SK-N-SH treated with all-trans-retinoic acid at 6 μM for 48 hours (cell line): Measurements from ENCODE around the gene PHYKPL.

Experiments used
- ARNTL ChIP-seq: fragments of 450-650 bp; formaldehyde crosslinking; IDR thresholded peaks from 2 replicates; pipeline ENCODE4 v1.5.0; 2020; ENCODE audit warnings: low read depth, mild to moderate bottlenecking, moderate library complexity, borderline replicate concordance
- CSRNP3 ChIP-seq: fragments of 250-450 bp; sonication (Bioruptor Pico); IDR thresholded peaks from 2 replicates; pipeline ENCODE4 v1.5.1; 2021; ENCODE audit warnings: mild to moderate bottlenecking, moderate library complexity
- POU6F1 ChIP-seq: fragments of 250-450 bp; sonication (Bioruptor Pico); IDR thresholded peaks from 2 replicates; pipeline ENCODE4 v1.8.0; 2021; ENCODE audit warnings: low read depth, mild to moderate bottlenecking, moderate library complexity, borderline replicate concordance
- RARB ChIP-seq: fragments of 250-450 bp; sonication (Bioruptor Pico); IDR thresholded peaks from 2 replicates; pipeline ENCODE4 v1.8.0; 2021; ENCODE audit warnings: mild to moderate bottlenecking, moderate library complexity
- SNAI2 ChIP-seq: fragments of 250-450 bp; sonication (Bioruptor Pico); IDR thresholded peaks from 2 replicates; pipeline ENCODE4 v1.5.0; 2020; ENCODE audit warnings: mild to moderate bottlenecking, moderate library complexity
- TOX ChIP-seq: fragments of 250-450 bp; sonication (Bioruptor Pico); IDR thresholded peaks from 2 replicates; pipeline ENCODE4 v1.8.0; 2021; ENCODE audit warnings: mild to moderate bottlenecking, moderate library complexity, borderline replicate concordance
- TSHZ2 ChIP-seq: fragments of 250-450 bp; sonication (Bioruptor Pico); IDR thresholded peaks from 2 replicates; pipeline ENCODE4 v1.5.0; 2020; ENCODE audit warnings: mild to moderate bottlenecking, moderate library complexity
- ZC3H10 ChIP-seq: fragments of 250-450 bp; sonication (Bioruptor Pico); IDR thresholded peaks from 2 replicates; pipeline ENCODE4 v1.5.1; 2021; ENCODE audit warnings: mild to moderate bottlenecking, moderate library complexity
- ZFP30 ChIP-seq: fragments of 450-650 bp; formaldehyde crosslinking; IDR thresholded peaks from 2 replicates; pipeline ENCODE4 v1.5.0; 2022; ENCODE audit warnings: mild to moderate bottlenecking, moderate library complexity
- ZNF70 ChIP-seq: fragments of 450-650 bp; formaldehyde crosslinking; IDR thresholded peaks from 2 replicates; pipeline ENCODE4 v1.5.0; 2020; ENCODE audit warnings: mild to moderate bottlenecking, moderate library complexity
- TF ChIP-seq, protein P1 (sequence below): fragments of 250-450 bp; sonication (Bioruptor Pico); IDR thresholded peaks from 2 replicates; pipeline ENCODE4 v1.8.0; 2020; ENCODE audit warnings: mild to moderate bottlenecking, moderate library complexity, borderline replicate concordance

DNA sequence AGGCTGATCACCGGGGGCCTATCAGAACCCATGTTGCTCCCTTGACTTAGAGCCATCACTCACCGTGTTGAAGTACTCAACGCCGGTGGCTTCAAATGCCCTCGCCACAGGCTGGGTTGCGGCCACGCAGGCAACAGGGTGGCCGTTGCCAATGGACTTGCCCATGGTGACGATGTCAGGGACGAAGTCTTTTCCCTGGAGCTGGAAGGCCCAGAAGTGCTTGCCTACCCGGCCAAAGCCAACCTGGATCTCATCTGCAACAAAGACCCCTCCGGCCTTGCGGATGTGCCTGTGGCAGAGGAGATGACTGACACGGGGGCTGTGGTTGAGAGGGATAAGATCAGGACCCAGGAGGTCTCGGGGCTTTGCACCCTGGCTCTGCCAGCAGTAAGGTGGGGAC, 10.3 kb downstream of the PHYKPL start:
- TF ChIP-seq ARNTL (no peak), ZFP30 (no peak), TOX (CRISPR knock-in tag) (no peak), CSRNP3 (CRISPR knock-in tag) (no peak), POU6F1 (no peak), TSHZ2 (CRISPR knock-in tag) (no peak), ZC3H10 (CRISPR knock-in tag) (no peak), ZNF70 (CRISPR knock-in tag) (no peak), RARB (CRISPR knock-in tag) (no peak), SNAI2 (CRISPR knock-in tag) (no peak)
- TF ChIP-seq, protein P1, sequence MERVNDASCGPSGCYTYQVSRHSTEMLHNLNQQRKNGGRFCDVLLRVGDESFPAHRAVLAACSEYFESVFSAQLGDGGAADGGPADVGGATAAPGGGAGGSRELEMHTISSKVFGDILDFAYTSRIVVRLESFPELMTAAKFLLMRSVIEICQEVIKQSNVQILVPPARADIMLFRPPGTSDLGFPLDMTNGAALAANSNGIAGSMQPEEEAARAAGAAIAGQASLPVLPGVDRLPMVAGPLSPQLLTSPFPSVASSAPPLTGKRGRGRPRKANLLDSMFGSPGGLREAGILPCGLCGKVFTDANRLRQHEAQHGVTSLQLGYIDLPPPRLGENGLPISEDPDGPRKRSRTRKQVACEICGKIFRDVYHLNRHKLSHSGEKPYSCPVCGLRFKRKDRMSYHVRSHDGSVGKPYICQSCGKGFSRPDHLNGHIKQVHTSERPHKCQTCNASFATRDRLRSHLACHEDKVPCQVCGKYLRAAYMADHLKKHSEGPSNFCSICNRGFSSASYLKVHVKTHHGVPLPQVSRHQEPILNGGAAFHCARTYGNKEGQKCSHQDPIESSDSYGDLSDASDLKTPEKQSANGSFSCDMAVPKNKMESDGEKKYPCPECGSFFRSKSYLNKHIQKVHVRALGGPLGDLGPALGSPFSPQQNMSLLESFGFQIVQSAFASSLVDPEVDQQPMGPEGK (CRISPR knock-in tag): no peak
